Activated CD8-positive, alpha-beta memory T cell treated with anti-CD3 and anti-CD28 coated beads for 4 hours (primary cell): ENCODE results near the gene VEGFA.

Experiments
- DNase-seq, 2 donors: peaks; one replicate each; pipeline ENCODE4 v3.0.0-alpha.2; 2020; ENCODE audit warnings: low read depth in 2 of 2

The VEGFA gene

GRCh38 chr6:43821101-43821886 lies 51.3 kb downstream of the VEGFA start:
- no peak for DNase-seq

DNA sequence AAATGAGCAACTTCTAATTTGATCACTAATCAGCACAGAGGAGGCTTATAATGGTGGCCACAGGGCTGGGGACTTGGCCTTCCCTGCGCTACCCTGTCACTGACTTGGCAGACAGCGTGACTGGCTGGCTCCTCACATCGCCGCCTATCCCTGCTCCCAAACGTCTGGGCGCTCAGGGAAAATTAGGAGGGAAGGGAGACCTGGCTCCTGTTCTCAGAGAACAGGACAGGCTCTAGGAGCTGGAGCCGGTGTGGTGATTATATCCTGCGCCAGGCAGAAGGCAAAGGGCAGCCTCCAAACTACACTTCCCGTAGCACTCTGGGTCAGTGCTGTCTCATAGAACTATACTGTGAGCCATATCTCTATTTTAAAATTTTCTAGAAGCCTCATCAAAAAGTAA lies 53.4 kb downstream of the VEGFA start:
- DNase-seq, result no peak

GRCh38 chr6:43823879-43824702 lies 54.1 kb downstream of the VEGFA start:
- DNase-seq, result no peak

DNA sequence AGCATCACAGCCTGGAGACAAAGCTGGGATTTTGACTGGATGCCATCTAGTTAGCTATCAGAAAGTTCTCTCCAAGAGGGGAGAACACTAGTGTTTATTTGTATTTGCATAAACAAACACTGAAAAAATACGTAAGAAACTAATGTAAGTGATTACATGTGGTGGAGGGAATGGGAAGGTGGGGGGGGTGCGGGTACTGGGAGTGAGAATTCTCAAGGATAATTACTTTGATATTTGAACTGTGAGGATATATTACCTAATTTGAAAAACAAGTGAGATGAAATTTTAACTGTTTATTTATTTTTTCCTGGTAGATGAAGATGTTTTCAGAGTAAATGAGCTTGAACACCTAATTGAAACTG lies 54.7 kb downstream of the VEGFA start:
- DNase-seq, result no peak

DNA sequence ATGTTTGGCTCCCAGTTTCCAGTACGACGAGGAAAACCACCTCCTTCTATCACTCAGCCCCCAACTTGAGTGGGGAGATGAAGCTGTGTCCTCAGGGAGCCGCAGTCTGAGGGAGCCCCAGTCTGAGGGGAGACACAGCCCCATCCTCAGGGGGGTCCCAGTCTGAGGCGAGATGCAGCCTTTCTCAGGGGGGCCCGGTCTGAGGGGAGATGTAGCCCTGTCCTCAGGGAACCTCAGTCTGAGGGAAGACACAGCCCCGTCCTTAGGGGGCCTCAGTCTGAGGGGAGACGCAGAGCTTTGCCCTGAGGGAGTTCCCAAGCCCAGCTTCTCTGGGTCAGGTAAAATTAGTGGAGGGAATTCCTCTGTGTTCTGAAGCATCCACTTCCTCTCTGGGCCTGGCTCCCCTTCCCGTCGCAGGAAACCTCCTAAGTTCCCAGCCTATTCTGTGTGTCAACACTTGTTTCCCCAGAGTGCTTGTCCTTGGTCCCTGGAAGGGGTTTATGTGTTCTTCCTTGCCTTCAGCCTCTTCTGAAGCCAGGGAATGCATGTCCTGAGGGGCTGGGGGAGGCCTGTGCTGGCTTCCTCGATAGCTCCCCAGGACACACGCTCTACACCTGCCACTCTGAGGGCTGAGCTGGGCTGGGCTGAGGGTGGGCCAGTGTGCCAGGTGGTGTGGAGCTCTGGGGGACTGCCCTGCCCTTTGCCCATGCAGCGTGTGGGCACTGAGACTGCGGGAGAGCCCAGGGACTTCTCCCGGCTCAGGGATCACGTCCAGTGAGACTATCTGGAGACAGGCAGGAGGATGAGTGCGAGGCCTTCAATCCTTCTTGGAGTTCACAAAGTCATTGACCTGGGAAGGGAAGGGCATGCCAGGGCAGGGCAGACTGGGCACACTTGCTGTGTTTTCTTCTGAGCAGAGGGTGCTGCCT lies 55.4 kb downstream of the VEGFA start:
- DNase-seq, result no peak

- no peak for DNase-seq
These were observed 56.7 kb downstream of the VEGFA start for GRCh38 chr6:43826730-43827129.

DNA sequence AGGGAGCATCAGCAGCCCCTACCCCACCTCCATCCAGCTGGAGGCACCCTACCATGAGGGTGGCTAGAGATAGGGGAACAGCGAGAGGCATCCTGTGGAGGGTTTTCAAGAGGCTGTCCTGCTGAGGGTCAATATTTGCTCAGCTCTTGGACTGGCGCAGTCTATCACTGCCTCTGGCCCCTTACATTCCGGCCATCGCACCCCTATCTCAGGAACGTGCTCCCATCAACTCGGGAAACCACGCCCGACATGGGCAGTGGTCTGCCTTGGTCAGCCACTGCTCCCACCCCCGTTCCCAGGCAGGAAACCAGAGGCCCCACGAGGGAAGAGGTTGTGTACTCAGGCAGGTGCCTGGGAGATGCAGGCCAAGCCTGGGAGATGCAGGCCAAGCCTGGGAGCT lies 57.9 kb downstream of the VEGFA start:
- DNase-seq, result no peak

GRCh38 chr6:43828711-43829110 lies 58.7 kb downstream of the VEGFA start:
- DNase-seq, result no peak

GRCh38 chr6:43829470-43829869 lies 59.5 kb downstream of the VEGFA start:
- DNase-seq, result no peak

DNA sequence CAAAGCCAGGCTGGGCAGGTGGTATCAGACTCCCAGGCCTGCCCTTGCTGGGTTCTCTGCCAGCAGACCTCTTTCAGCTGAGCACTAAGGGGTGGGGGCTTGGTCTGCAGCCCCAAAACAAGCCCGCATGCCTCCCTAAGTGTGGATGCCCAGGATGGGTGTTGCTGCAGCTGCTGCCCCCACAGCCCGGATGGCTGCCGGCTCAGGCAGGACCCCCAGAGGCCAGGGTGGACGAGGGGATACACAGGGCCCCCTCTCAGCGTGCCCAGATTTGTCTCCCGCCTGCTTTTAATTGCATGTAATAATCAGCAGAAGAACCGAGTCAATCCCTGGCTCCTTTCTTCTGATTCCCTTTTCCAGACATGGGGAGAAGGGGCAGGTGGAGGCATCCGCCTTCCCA lies 60.8 kb downstream of the VEGFA start:
- no peak for DNase-seq

- no peak for DNase-seq
These were observed 61.2 kb downstream of the VEGFA start for GRCh38 chr6:43831191-43831590.

DNA sequence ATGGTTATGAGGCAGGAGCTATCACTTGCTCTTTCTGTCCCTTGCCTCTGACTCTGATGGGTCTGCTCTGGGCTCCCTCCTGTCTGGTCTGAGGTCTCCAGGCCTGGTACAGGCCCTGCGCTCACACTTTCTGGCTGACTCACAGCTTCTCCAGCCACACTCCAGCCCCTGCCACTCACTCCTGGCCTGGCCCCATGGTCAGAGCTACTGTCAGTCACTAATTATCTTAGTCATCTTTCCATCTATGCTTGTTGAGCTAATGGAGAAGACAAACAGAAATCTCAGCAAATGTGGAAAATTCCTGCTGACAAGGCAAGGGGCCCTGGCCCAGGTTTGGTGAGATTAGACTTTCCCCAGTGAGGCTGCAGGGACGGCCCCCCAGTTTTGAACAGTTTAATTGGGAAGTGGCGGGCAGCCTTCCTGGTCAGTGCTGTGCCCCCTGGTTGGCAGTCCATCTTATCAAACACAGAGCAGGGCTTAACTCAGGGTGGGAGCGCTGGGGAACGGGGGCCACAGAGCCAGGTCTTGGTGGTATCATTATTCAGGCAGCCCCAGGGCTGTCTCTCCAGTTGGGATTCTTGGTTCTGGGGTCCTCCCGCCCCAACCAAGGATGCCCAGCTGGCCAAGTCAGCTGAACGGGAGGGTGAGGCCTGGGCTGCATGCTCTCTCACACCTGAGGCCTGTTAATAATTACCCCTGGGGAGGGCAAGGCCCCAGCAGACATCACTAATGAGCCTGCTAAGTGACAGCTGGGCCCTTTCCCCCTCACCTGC lies 63.4 kb downstream of the VEGFA start:
- no peak for DNase-seq

DNA sequence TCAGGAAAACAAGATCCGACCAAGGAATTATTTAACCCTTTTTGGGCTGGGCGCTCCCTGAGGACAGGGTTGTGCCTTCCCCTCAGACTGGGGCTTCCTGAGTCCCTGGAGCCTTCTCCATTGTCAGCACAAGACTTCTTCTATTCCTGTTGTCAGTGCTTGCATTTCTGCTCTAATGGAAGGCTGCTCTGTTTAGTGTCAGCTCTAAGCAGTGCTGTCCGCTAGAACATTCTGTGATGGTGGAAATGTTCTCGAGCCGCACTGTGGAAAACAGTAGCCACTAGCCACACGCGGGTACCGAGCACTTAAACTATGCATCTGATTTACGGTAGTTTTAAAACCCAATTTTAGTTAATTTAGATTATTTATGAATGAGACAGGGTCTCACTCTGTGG lies 64.0 kb downstream of the VEGFA start:
- no peak for DNase-seq

DNA sequence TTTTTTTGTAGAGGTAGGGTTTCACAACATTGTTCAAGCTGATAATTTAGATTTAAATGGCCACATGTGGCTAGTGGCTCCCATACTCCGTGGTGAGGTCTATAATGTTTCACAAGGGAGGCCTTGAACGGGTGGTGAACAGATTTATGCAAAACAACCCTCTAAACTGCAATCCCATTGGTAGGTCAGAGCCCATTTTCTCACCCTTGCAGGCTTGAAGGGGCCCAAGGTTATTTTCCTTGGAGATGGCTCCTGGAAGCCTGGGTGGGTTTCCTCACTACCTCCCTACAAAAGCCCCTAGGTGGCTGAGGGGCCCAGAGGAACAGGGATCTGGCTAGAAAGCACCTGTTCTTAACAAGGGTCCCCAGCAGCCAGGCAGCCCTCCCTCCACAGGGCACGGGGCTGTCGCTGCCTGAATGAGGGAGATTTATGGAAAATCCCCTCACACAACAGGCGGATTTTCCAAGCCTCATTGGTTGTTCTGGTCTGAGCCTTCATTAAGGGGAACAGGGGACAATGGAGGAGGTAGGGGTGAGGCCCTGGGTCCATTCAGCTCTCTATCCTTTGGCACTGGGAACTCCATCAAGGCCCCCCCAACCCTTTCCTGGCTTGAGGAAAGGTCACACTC lies 64.6 kb downstream of the VEGFA start:
- DNase-seq, result no peak

- no peak for DNase-seq
These were observed 65.9 kb downstream of the VEGFA start for GRCh38 chr6:43835872-43836419.
